Mammary epithelial cell (primary cell): ENCODE data around the gene ZMYM2.

ENCODE experiments used
- EZH2 ChIP-seq: IDR thresholded peaks from 2 replicates; pipeline ENCODE4 v1.6.1; 2012; ENCODE audit warnings: low read length, inconsistent platforms, borderline replicate concordance
- TF ChIP-seq, protein P1 (sequence below), 2 donors: IDR thresholded peaks in 1 of 2; conservative IDR thresholded peaks in 1 of 2; 2 replicates each; pipeline ENCODE4 v1.5.1; 2011 to 2012; ENCODE audit warnings: inconsistent platforms in 2 of 2, low read length in 2 of 2, mild to moderate bottlenecking in 2 of 2, control low read depth in 1 of 2, low read depth in 1 of 2; ENCODE audit not compliant: insufficient read depth in 1 of 2; ENCODE audit errors: extremely low read depth in 1 of 2

DNA sequence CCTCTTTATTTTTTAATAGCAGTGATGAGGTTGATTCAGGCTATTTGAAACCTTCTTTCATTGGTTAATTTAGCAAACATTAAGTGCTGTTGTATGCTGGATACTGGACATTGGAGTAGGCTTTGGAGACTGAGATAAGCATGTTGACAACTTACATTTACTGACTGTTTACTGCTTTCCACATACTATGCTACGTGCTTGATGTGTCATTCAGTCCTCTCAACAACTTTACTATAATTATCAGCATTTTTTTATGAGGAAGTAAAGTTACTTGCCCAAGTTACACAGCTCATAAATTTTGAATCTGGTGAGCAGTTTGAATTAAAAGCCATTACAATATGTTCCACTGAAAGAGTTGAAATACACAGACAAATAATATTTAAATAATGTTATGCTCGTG is 118.6 kb downstream of the ZMYM2 start:
- TF ChIP-seq, protein P1, sequence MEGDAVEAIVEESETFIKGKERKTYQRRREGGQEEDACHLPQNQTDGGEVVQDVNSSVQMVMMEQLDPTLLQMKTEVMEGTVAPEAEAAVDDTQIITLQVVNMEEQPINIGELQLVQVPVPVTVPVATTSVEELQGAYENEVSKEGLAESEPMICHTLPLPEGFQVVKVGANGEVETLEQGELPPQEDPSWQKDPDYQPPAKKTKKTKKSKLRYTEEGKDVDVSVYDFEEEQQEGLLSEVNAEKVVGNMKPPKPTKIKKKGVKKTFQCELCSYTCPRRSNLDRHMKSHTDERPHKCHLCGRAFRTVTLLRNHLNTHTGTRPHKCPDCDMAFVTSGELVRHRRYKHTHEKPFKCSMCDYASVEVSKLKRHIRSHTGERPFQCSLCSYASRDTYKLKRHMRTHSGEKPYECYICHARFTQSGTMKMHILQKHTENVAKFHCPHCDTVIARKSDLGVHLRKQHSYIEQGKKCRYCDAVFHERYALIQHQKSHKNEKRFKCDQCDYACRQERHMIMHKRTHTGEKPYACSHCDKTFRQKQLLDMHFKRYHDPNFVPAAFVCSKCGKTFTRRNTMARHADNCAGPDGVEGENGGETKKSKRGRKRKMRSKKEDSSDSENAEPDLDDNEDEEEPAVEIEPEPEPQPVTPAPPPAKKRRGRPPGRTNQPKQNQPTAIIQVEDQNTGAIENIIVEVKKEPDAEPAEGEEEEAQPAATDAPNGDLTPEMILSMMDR (conservative IDR thresholded peaks at IDR 0.05 in 1 of 2, IDR thresholded peaks at IDR 0.05 in 1 of 2; ENCODE audit: extremely low read depth in 1 of 2, insufficient read depth in 1 of 2, low read depth in 1 of 2, low read length in 2 of 2) = no peak
- TF ChIP-seq EZH2 = no peak
